CD4-positive, alpha-beta T cell (primary cell): ENCODE data around the gene VPS50. TPM values are rescaled to one million over a fixed set of nuclear protein-coding genes. Genes with fewer than 3 reads are reported as not detected.

Experiments used
- ATAC-seq: fragments of 200-7000 bp; cut with Tn5 transposase; one replicate; pipeline ENCODE4 v1.10.0; 2022; ENCODE audit warnings: mild to moderate bottlenecking; ENCODE audit not compliant: poor library complexity
- CTCF ChIA-PET: fragments of 350-600 bp; sonication (Branson Sonifier 250); formaldehyde crosslinking; loops from one replicate; lab custom pipeline; 2021; ENCODE audit warnings: antibody characterized with exemption, inconsistent platforms; lab: Charles Lee
- POLR2A ChIA-PET: fragments of 350-600 bp; sonication (Branson Sonifier 250); formaldehyde crosslinking; loops from one replicate; lab custom pipeline; 2021; ENCODE audit warnings: antibody characterized with exemption, inconsistent platforms; lab: Charles Lee
- DNase-seq, 14 experiments: peaks; one replicate each; pipeline ENCODE4 v3.0.0-alpha.2; 2013 to 2020; ENCODE audit warnings: mixed read lengths in 2 of 14
- H3K27ac ChIP-seq, 2 donors: one replicate each; pipeline versions ENCODE4 v1.5.1 to v1.7.0; 2013; ENCODE audit warnings: low read length in 2 of 2, low read depth in 1 of 2, mild to moderate bottlenecking in 1 of 2
- H3K27me3 ChIP-seq, 2 experiments: 1 replicate in 1 of 2; 2 replicates in 1 of 2; pipeline versions ENCODE4 v1.6.1 to v1.7.0; 2013; ENCODE audit warnings: low read length in 2 of 2, control low read depth in 1 of 2, mild to moderate bottlenecking in 1 of 2, moderate library complexity in 1 of 2; ENCODE audit not compliant: insufficient read depth in 2 of 2, control insufficient read depth in 1 of 2
- H3K36me3 ChIP-seq: one replicate; pipeline ENCODE4 v1.6.1; 2013; ENCODE audit warnings: low read length, control low read depth; ENCODE audit not compliant: insufficient read depth
- H3K4me1 ChIP-seq: one replicate; pipeline ENCODE4 v1.6.1; 2013; ENCODE audit warnings: low read length, control low read depth; ENCODE audit not compliant: insufficient read depth
- H3K4me3 ChIP-seq: one replicate; pipeline ENCODE4 v1.5.1; 2013; ENCODE audit warnings: mild to moderate bottlenecking, low read length, moderate library complexity
- H3K9me3 ChIP-seq, 2 experiments: 1 replicate in 1 of 2; 2 replicates in 1 of 2; pipeline versions ENCODE4 v1.6.1 to v1.7.0; 2013; ENCODE audit warnings: low read length in 2 of 2, mild to moderate bottlenecking in 2 of 2, control low read depth in 1 of 2, moderate library complexity in 1 of 2; ENCODE audit not compliant: control insufficient read depth in 1 of 2, insufficient read depth in 1 of 2
- H3K27ac Mint-ChIP-seq: one replicate; pipeline ENCODE4 v1.8.0; 2020; ENCODE audit warnings: mixed read lengths
- H3K27me3 Mint-ChIP-seq: one replicate; pipeline ENCODE4 v1.8.0; 2021; ENCODE audit warnings: mixed read lengths
- H3K36me3 Mint-ChIP-seq: one replicate; pipeline ENCODE4 v1.8.0; 2021; ENCODE audit warnings: low read depth, mixed read lengths
- H3K4me1 Mint-ChIP-seq: one replicate; pipeline ENCODE4 v1.8.0; 2021; ENCODE audit warnings: low read depth, mixed read lengths
- H3K4me3 Mint-ChIP-seq: one replicate; pipeline ENCODE4 v1.8.0; 2020; ENCODE audit warnings: mild to moderate bottlenecking, mixed read lengths
- H3K9me3 Mint-ChIP-seq: one replicate; pipeline ENCODE4 v1.8.0; 2020; ENCODE audit warnings: mixed read lengths
- CTCF ChIP-seq: fragments of 200-600 bp; IDR thresholded peaks from one replicate; pipeline ENCODE4 v1.8.0; 2022; ENCODE audit warnings: antibody characterized with exemption, mild to moderate bottlenecking
- intact Hi-C, 2 experiments: fragments of 100-400 bp; cut with DNase I in 1 of 2; cut with micrococcal nuclease in 1 of 2; formaldehyde crosslinking; loops; one replicate each; pipeline versions ENCODE4 v1.15.1 to v1.9.0; 2023 to 2025; cut with DNase I, micrococcal nuclease
- total RNA-seq, 174 experiments: library from RNA in 2 of 174; stranded (reverse) in 2 of 174; gene quantifications; one replicate each; pipeline ENCODE4 v1.2.3 and lab custom pipeline; 2021 to 2026

The VPS50 gene
- total RNA-seq, 2 experiments from 2014 or later = 13.2 to 17.3 TPM

GRCh38 chr7:93407239-93407638, 175.1 kb downstream of the VPS50 start:
- Mint-ChIP-seq H3K4me1 (no peaks in the 10 kb centered on the region), H3K36me3 (no peaks in the 10 kb centered on the region), H3K9me3 (no peaks in the 10 kb centered on the region), H3K4me3 (no peak overlapping the region), H3K27me3 (no peaks in the 10 kb centered on the region), H3K27ac (no peak overlapping the region)
- DNase-seq (no peak), ATAC-seq (no peak)
- ChIA-PET CTCF (no interaction called here), POLR2A (no interaction called here)
- Histone ChIP-seq H3K4me1 (no peaks in the 10 kb centered on the region), H3K9me3 (peaks cover 6 to 7% of the 10 kb centered on the region in 2 experiments), H3K36me3 (no peaks in the 10 kb centered on the region), H3K27me3 (no peaks in the 10 kb centered on the region), H3K27ac (no peak overlapping the region), H3K4me3 (no peak overlapping the region)
- intact Hi-C loops = no loop called here
- TF ChIP-seq CTCF = no peak

GRCh38 chr7:93409324-93409723, 177.2 kb downstream of the VPS50 start:
- H3K27me3 Mint-ChIP-seq = no peaks in the 10 kb centered on the region
- H3K36me3 Mint-ChIP-seq = no peaks in the 10 kb centered on the region
- no peak for TF ChIP-seq CTCF
- intact Hi-C loops = no loop called here
- DNase-seq (no peak), ATAC-seq (no peak)
- ChIA-PET POLR2A (no interaction called here), CTCF (no interaction called here)
- Histone ChIP-seq H3K4me1 (no peaks in the 10 kb centered on the region), H3K9me3 (peaks cover 3 to 6% of the 10 kb centered on the region in 2 experiments), H3K36me3 (no peaks in the 10 kb centered on the region), H3K27ac (no peak overlapping the region), H3K27me3 (no peaks in the 10 kb centered on the region), H3K4me3 (no peak overlapping the region)
- H3K4me3 Mint-ChIP-seq = no peak overlapping the region
- no peaks in the 10 kb centered on the region for H3K4me1 Mint-ChIP-seq
- no peaks in the 10 kb centered on the region for H3K9me3 Mint-ChIP-seq
- H3K27ac Mint-ChIP-seq = no peak overlapping the region

Other genes starting within 250 kb of the VPS50 start
- 10 to 100 TPM; 19.1 to 21.5 TPM for gene SAMD9, start 114.4 kb upstream of the VPS50 start, total RNA-seq
- 1 to 10 TPM; 7.9 to 8.5 TPM for gene SAMD9L, start 84.0 kb upstream of the VPS50 start, total RNA-seq
- not detected for gene HEPACAM2, start 5.9 kb upstream of the VPS50 start, total RNA-seq